Measurements from ENCODE around the gene BTBD9. TPM values are rescaled to one million over a fixed set of nuclear protein-coding genes. Genes with fewer than 3 reads are reported as not detected.

The BTBD9 gene
- total and polyA plus RNA-seq, 9 of the 15 experiments (the other 6 are each of a cell fraction or from before 2014, with no cell fraction given), result 0.08 to 1.6 (median 0.58) TPM

DNA sequence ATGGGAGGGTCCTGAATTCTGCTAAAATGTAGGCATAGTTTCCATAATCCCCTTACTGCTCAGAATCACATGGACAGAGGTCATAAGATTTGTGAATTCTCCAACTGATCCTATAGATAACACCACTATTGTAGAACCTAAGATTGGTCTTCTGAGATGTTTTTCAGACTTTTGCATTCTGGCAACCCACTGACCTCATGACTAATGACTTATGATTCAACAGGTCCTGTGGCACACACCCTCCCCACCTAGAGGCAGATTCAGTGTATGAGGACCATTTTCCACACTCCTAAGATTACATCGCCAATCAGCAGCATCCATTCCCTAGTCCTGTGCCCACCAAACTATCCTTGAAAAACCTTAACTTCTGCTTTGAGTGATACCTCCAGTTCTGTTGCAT, 207.2 kb downstream of the BTBD9 start (continued):
- TF ChIP-seq, protein P1, sequence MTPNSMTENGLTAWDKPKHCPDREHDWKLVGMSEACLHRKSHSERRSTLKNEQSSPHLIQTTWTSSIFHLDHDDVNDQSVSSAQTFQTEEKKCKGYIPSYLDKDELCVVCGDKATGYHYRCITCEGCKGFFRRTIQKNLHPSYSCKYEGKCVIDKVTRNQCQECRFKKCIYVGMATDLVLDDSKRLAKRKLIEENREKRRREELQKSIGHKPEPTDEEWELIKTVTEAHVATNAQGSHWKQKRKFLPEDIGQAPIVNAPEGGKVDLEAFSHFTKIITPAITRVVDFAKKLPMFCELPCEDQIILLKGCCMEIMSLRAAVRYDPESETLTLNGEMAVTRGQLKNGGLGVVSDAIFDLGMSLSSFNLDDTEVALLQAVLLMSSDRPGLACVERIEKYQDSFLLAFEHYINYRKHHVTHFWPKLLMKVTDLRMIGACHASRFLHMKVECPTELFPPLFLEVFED (CRISPR knock-in tag; conservative IDR thresholded peaks at IDR 0.05), result no peak
- no peak for TF ChIP-seq MAFG (tag; conservative IDR thresholded peaks at IDR 0.05)
- no peak for TF ChIP-seq STAG1 (CRISPR knock-in tag; IDR thresholded peaks at IDR 0.05; ENCODE audit: borderline replicate concordance)
- no peak for TF ChIP-seq THRA (IDR thresholded peaks at IDR 0.05)
- TF ChIP-seq, protein P2, sequence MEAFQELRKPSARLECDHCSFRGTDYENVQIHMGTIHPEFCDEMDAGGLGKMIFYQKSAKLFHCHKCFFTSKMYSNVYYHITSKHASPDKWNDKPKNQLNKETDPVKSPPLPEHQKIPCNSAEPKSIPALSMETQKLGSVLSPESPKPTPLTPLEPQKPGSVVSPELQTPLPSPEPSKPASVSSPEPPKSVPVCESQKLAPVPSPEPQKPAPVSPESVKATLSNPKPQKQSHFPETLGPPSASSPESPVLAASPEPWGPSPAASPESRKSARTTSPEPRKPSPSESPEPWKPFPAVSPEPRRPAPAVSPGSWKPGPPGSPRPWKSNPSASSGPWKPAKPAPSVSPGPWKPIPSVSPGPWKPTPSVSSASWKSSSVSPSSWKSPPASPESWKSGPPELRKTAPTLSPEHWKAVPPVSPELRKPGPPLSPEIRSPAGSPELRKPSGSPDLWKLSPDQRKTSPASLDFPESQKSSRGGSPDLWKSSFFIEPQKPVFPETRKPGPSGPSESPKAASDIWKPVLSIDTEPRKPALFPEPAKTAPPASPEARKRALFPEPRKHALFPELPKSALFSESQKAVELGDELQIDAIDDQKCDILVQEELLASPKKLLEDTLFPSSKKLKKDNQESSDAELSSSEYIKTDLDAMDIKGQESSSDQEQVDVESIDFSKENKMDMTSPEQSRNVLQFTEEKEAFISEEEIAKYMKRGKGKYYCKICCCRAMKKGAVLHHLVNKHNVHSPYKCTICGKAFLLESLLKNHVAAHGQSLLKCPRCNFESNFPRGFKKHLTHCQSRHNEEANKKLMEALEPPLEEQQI (IDR thresholded peaks at IDR 0.05), result no peak
- TF ChIP-seq ZNF668 (CRISPR knock-in tag; IDR thresholded peaks at IDR 0.05), result no peak
- no peak for TF ChIP-seq ZSCAN29 (IDR thresholded peaks at IDR 0.05)
- TF ChIP-seq HDGF (IDR thresholded peaks at IDR 0.05), result no peak
